ENCODE data around the gene ABCB4. TPM values are rescaled to one million over a fixed set of nuclear protein-coding genes. Genes with fewer than 3 reads are reported as not detected.

ABCB4 gene
- total and polyA plus RNA-seq, 2 of the 8 experiments (the other 6 are each of a cell fraction or from before 2014, with no cell fraction given), result 0.54 to 0.60 TPM

- H2BK20ac ChIP-seq (ENCODE audit: low read length), result no peak overlapping the region
- no peak overlapping the region for H2BK15ac ChIP-seq (ENCODE audit: low read length)
- H2BK5ac ChIP-seq (ENCODE audit: low read depth, low read length), result no peak overlapping the region
- no peak overlapping the region for H3K56ac ChIP-seq (replicated peaks; ENCODE audit: insufficient read length, low read depth, low read length)
- H3K23me2 ChIP-seq (ENCODE audit: low read depth, low read length), result no peaks in the 10 kb centered on the region
- no peak overlapping the region for H3K18ac ChIP-seq (ENCODE audit: extremely low read depth, low read length)
- peak overlapping the region; percentile 34; the same call in 1 of the 2 replicates for H2AFZ ChIP-seq (ENCODE audit: low read length)
- no peaks in the 10 kb centered on the region for H3K79me1 ChIP-seq (ENCODE audit: low read depth, low read length)
- H3K4me2 ChIP-seq (ENCODE audit: insufficient read depth in 1 of 2, low read depth in 2 of 2, low read length in 2 of 2), result no peak overlapping the region
- no peak overlapping the region for H3K9ac ChIP-seq (replicated peaks in 1 of 4; ENCODE audit: extremely low read depth in 1 of 4, low read depth in 3 of 4, low read length in 3 of 4)
- FAIRE-seq (no peak), DNase-seq (ENCODE audit: low read depth in 1 of 2, low spot score in 2 of 2) (no peak)
- no peaks in the 10 kb centered on the region for H4K20me1 ChIP-seq (replicated peaks in 1 of 2; ENCODE audit: control insufficient read depth in 1 of 2, insufficient read depth in 2 of 2, low read length in 2 of 2)
- H3K4me1 ChIP-seq (replicated peaks in 1 of 4; ENCODE audit: control insufficient read depth in 3 of 4, insufficient read depth in 4 of 4, low read length in 3 of 4), result no peaks in the 10 kb centered on the region
- H3K14ac ChIP-seq (ENCODE audit: insufficient read length), result no peak overlapping the region
- no peak overlapping the region for H4K5ac ChIP-seq (ENCODE audit: insufficient read length, low read depth, low read length)
- H3K27me3 ChIP-seq (replicated peaks in 1 of 4; ENCODE audit: control insufficient read depth in 3 of 4, extremely low read depth in 1 of 4, insufficient read depth in 3 of 4, low read length in 3 of 4), result no peaks in the 10 kb centered on the region
- no peak overlapping the region for H3K4ac ChIP-seq (replicated peaks; ENCODE audit: insufficient read length, low read depth, low read length)
- H3K79me2 ChIP-seq (ENCODE audit: control insufficient read depth in 1 of 2, insufficient read depth in 2 of 2, low read length in 2 of 2), result no peaks in the 10 kb centered on the region
- no peak overlapping the region for H4K8ac ChIP-seq (ENCODE audit: extremely low read depth, insufficient read depth, low read length)
- H3K9me3 ChIP-seq (ENCODE audit: insufficient read depth in 2 of 2, low read depth in 1 of 2, low read length in 1 of 2), result no peaks in the 10 kb centered on the region
- no peak overlapping the region for H3K4me3 ChIP-seq (ENCODE audit: extremely low read depth in 1 of 4, insufficient read depth in 2 of 4, low read depth in 3 of 4, low read length in 4 of 4)
- WGBS, 2 experiments (ENCODE audit: extremely low coverage in 1 of 2, insufficient coverage in 1 of 2, insufficient read length in 1 of 2, insufficient replicate concordance in 2 of 2, low coverage in 1 of 2, low lambda C conversion rate in 2 of 2, missing lambda C conversion rate in 1 of 2), result 92% methylated on average over 1 of the region's 1 CpG; no CpG with 5 or more reads in 1 of the 2 experiments
- CTCF ChIA-PET (ENCODE audit: partially characterized antibody), result interaction anchor here (0.8 to 1.0 kb wide), 2 partner anchors 95 to 319 kb away, joined by 3 read pairs; no protein-coding TSS in a partner anchor
- H4K91ac ChIP-seq (replicated peaks; ENCODE audit: insufficient read length, low read length), result no peak overlapping the region
- no peak overlapping the region for H3K23ac ChIP-seq (ENCODE audit: insufficient read length)
- H3K36me3 ChIP-seq (ENCODE audit: control insufficient read depth in 2 of 4, insufficient read depth in 4 of 4, low read length in 3 of 4), result no peaks in the 10 kb centered on the region
- no peak overlapping the region for H2AK5ac ChIP-seq (ENCODE audit: low read depth, low read length)
- no peak overlapping the region for H2BK120ac ChIP-seq (replicated peaks; ENCODE audit: low read depth, low read length)
- H2BK12ac ChIP-seq (ENCODE audit: low read depth, low read length), result no peak overlapping the region
- POLR2A ChIA-PET (ENCODE audit: partially characterized antibody), result no interaction called here
- H3K27ac ChIP-seq (ENCODE audit: low read depth, low read length), result no peak overlapping the region
- TF ChIP-seq RFX5 (IDR thresholded peaks at IDR 0.05; ENCODE audit: borderline replicate concordance, low read depth, low read length) (no peak), KDM5A (IDR thresholded peaks at IDR 0.05; ENCODE audit: low read length) (no peak), GABPA (IDR thresholded peaks at IDR 0.05; ENCODE audit: borderline replicate concordance, insufficient read depth, low read length) (no peak)
Measured at GRCh38 chr7:87510411-87510875, 35.0 kb upstream of the ABCB4 start.
